ENCODE data around the gene CGAS.

GRCh38 chr6:73389854-73390253, 62.2 kb downstream of the CGAS start:
- TF ChIP-seq PBX3 (CRISPR knock-in tag; IDR thresholded peaks at IDR 0.05; ENCODE audit: borderline replicate concordance) (no peak), ZNF513 (CRISPR knock-in tag; conservative IDR thresholded peaks at IDR 0.05) (no peak), ZNF33A (CRISPR knock-in tag; IDR thresholded peaks at IDR 0.05; ENCODE audit: borderline replicate concordance) (no peak), FOXJ3 (CRISPR knock-in tag; IDR thresholded peaks at IDR 0.05; ENCODE audit: borderline replicate concordance) (no peak), TOE1 (CRISPR knock-in tag; IDR thresholded peaks at IDR 0.05) (no peak), ZNF292 (CRISPR knock-in tag; IDR thresholded peaks at IDR 0.05; ENCODE audit: borderline replicate concordance, low read depth) (no peak), POLR2A (IDR thresholded peaks at IDR 0.05; ENCODE audit: insufficient read depth in 1 of 2, low read depth in 2 of 2, low read length in 2 of 2) (no peak), FOXA3 (CRISPR knock-in tag; IDR thresholded peaks at IDR 0.05) (no peak), GATAD2A (CRISPR knock-in tag; IDR thresholded peaks at IDR 0.05) (no peak), REST (IDR thresholded peaks at IDR 0.05; ENCODE audit: borderline replicate concordance in 1 of 2, low read depth in 1 of 2, low read length in 2 of 2) (no peak), ZNF264 (CRISPR knock-in tag; IDR thresholded peaks at IDR 0.05) (no peak), PHF20 (CRISPR knock-in tag; IDR thresholded peaks at IDR 0.05) (no peak), ZNF121 (CRISPR knock-in tag; IDR thresholded peaks at IDR 0.05) (no peak)
- TF ChIP-seq, protein P1, sequence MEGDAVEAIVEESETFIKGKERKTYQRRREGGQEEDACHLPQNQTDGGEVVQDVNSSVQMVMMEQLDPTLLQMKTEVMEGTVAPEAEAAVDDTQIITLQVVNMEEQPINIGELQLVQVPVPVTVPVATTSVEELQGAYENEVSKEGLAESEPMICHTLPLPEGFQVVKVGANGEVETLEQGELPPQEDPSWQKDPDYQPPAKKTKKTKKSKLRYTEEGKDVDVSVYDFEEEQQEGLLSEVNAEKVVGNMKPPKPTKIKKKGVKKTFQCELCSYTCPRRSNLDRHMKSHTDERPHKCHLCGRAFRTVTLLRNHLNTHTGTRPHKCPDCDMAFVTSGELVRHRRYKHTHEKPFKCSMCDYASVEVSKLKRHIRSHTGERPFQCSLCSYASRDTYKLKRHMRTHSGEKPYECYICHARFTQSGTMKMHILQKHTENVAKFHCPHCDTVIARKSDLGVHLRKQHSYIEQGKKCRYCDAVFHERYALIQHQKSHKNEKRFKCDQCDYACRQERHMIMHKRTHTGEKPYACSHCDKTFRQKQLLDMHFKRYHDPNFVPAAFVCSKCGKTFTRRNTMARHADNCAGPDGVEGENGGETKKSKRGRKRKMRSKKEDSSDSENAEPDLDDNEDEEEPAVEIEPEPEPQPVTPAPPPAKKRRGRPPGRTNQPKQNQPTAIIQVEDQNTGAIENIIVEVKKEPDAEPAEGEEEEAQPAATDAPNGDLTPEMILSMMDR (CRISPR knock-in tag; IDR thresholded peaks at IDR 0.05), result no peak
